ENCODE measurements around the gene TENT5C. TPM values are rescaled to one million over a fixed set of nuclear protein-coding genes. Genes with fewer than 3 reads are reported as not detected.

TENT5C gene
- total RNA-seq, 3 donors from 2014 or later: 4.0 to 10.2 (median 10.2) TPM

DNA sequence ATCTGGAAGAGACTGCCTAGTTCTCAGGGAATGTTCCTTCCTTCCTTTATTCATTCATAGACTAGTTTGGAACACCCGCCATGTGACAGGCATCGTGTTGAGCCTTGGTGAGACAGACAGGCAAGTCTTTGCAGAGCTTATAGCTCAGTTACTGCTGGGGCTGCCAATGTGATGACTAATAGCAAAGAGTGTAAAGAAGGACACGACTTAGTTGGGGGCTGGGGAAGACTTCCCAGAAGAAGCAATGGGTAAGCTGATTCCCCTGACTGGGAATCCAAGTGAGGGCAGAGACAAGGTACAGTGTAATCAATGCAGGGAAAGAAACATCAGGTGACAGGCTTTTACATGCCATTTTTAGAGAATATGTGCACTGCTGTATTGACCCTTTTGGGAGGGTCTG, 51.2 kb downstream of the TENT5C start:
- Histone ChIP-seq H3K27ac (peak overlapping the region in 1 of 2 donors; percentile 9), H3K27me3 (no peaks in the 10 kb centered on the region), H3K9me3 (no peaks in the 10 kb centered on the region), H3K4me3 (no peak overlapping the region), H3K36me3 (no peaks in the 10 kb centered on the region), H3K4me1 (no peaks in the 10 kb centered on the region)
- intact Hi-C loops (cut with DNase I; ENCODE audit: low total_unique reads): no loop called here
- TF ChIP-seq POLR2AphosphoS5 (IDR thresholded peaks at IDR 0.05) (no peak), CTCF (IDR thresholded peaks at IDR 0.05) (no peak), POLR2A (IDR thresholded peaks at IDR 0.05) (no peak)
- DNase-seq (ENCODE audit: low spot score in 2 of 2): no peak

GRCh38 chr1:117657949-117658660, 52.3 kb downstream of the TENT5C start:
- no peaks in the 10 kb centered on the region for H3K9me3 ChIP-seq
- DNase-seq (ENCODE audit: low spot score in 2 of 2): no peak
- no peaks in the 10 kb centered on the region for H3K27me3 ChIP-seq
- intact Hi-C loops (cut with DNase I; ENCODE audit: low total_unique reads): no loop called here
- H3K4me3 ChIP-seq: no peak overlapping the region
- H3K27ac ChIP-seq: no peak overlapping the region
- no peak for TF ChIP-seq POLR2AphosphoS5 (IDR thresholded peaks at IDR 0.05)
- no peak for TF ChIP-seq POLR2A (IDR thresholded peaks at IDR 0.05)
- no peak for TF ChIP-seq CTCF (IDR thresholded peaks at IDR 0.05)
- no peaks in the 10 kb centered on the region for H3K4me1 ChIP-seq
- H3K36me3 ChIP-seq: no peaks in the 10 kb centered on the region

DNA sequence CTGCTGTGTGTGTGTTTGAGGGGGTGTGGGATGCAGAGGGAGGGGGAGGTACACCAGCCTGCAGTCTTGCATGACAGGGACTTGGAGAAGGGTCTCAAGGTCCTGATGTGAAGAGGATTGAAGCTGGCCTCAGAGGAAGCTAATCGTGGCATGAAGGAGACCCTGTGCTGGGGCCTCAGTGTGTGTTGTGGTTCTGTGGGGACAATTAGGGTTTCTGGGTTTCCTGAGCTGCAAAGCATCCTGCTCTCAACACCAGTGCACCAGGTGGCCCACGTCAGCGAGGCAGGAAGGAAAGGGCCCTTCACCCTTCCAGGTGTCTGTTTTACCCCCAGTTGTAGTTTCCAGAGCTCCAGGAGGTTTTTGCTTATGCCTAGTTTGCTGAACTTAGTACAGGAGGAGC, 52.8 kb downstream of the TENT5C start:
- no peak overlapping the region for H3K4me3 ChIP-seq
- no peak for TF ChIP-seq POLR2AphosphoS5 (IDR thresholded peaks at IDR 0.05)
- no peaks in the 10 kb centered on the region for H3K9me3 ChIP-seq
- DNase-seq (ENCODE audit: low spot score in 2 of 2): no peak
- H3K4me1 ChIP-seq: no peaks in the 10 kb centered on the region
- no peak overlapping the region for H3K27ac ChIP-seq
- intact Hi-C loops (cut with DNase I; ENCODE audit: low total_unique reads): no loop called here
- no peaks in the 10 kb centered on the region for H3K36me3 ChIP-seq
- H3K27me3 ChIP-seq: no peaks in the 10 kb centered on the region

- no peak overlapping the region for H3K4me3 ChIP-seq
These were observed 53.9 kb downstream of the TENT5C start for GRCh38 chr1:117659550-117660270.

GRCh38 chr1:117660271-117660965, 54.6 kb downstream of the TENT5C start:
- H3K27ac ChIP-seq: no peak overlapping the region
- no peak for DNase-seq (ENCODE audit: low spot score in 2 of 2)
- H3K9me3 ChIP-seq: no peaks in the 10 kb centered on the region
- no peaks in the 10 kb centered on the region for H3K36me3 ChIP-seq
- intact Hi-C loops (cut with DNase I; ENCODE audit: low total_unique reads): no loop called here
- H3K4me3 ChIP-seq: no peak overlapping the region
- H3K4me1 ChIP-seq: no peaks in the 10 kb centered on the region
- no peaks in the 10 kb centered on the region for H3K27me3 ChIP-seq
- TF ChIP-seq CTCF (IDR thresholded peaks at IDR 0.05) (no peak), POLR2AphosphoS5 (IDR thresholded peaks at IDR 0.05) (no peak), POLR2A (IDR thresholded peaks at IDR 0.05) (no peak)

More at GRCh38 chr1:117659550-117660270, 53.9 kb downstream of the TENT5C start:
- Histone ChIP-seq H3K36me3 (no peaks in the 10 kb centered on the region), H3K27ac (no peak overlapping the region), H3K9me3 (no peaks in the 10 kb centered on the region), H3K27me3 (no peaks in the 10 kb centered on the region), H3K4me1 (no peaks in the 10 kb centered on the region)
- intact Hi-C loops (cut with DNase I; ENCODE audit: low total_unique reads): no loop called here
- no peak for TF ChIP-seq CTCF (IDR thresholded peaks at IDR 0.05)
- TF ChIP-seq POLR2AphosphoS5 (IDR thresholded peaks at IDR 0.05): no peak
- DNase-seq (ENCODE audit: low spot score in 2 of 2): no peak

Measured in breast epithelium (tissue), 4 donors.